IMR-90 (cell line): ENCODE data around the gene STEAP4. TPM values are rescaled to one million over a fixed set of nuclear protein-coding genes. Genes with fewer than 3 reads are reported as not detected.

ENCODE experiments used
- ATAC-seq: fragments of 200-7000 bp; cut with Tn5 transposase; 2 replicates; pipeline ENCODE4 v1.9.1; 2020; ENCODE audit warnings: low read depth, mild to moderate bottlenecking, moderate library complexity
- BruUV-seq: library from RNA; stranded (reverse); fragments of 400-500 nt; replicated peaks from 2 replicates; lab custom pipeline; 2021; lab: Mats Ljungman, UMichigan
- CTCF ChIA-PET: fragments of 300-600 bp; formaldehyde crosslinking; extraction: SDS; loops from one replicate; lab custom pipeline; 2021; ENCODE audit warnings: antibody characterized with exemption; lab: Yijun Ruan, JAX
- POLR2A ChIA-PET: fragments of 300-600 bp; sonication (Branson Sonifier 250); formaldehyde crosslinking; loops from one replicate; lab custom pipeline; 2022; ENCODE audit warnings: antibody characterized with exemption; ENCODE audit not compliant: unreplicated experiment; lab: Charles Lee
- DNase-seq: peaks from one replicate; pipeline ENCODE4 v3.0.0; 2013
- H2AFZ ChIP-seq: replicated peaks from 2 replicates; pipeline ENCODE3; 2013; ENCODE audit warnings: low read length, mild to moderate bottlenecking; ENCODE audit not compliant: poor library complexity
- H2AK5ac ChIP-seq: 2 replicates; pipeline ENCODE4 v1.6.1; 2013; ENCODE audit warnings: low read depth, low read length, inconsistent platforms
- H2AK9ac ChIP-seq: replicated peaks from 2 replicates; pipeline ENCODE3; 2013; ENCODE audit warnings: mild to moderate bottlenecking, low read depth, low read length, moderate library complexity; ENCODE audit not compliant: poor library complexity
- H2BK120ac ChIP-seq: 2 replicates; pipeline ENCODE4 v1.6.1; 2013; ENCODE audit warnings: low read depth, low read length, inconsistent platforms
- H2BK15ac ChIP-seq: 3 replicates; pipeline ENCODE4 v1.6.1; 2013; ENCODE audit warnings: low read depth, low read length, inconsistent platforms
- H2BK20ac ChIP-seq: 2 replicates; pipeline ENCODE4 v1.6.1; 2013; ENCODE audit warnings: low read depth, mild to moderate bottlenecking, inconsistent platforms, low read length, moderate library complexity
- H2BK5ac ChIP-seq: 2 replicates; pipeline ENCODE4 v1.6.1; 2013; ENCODE audit warnings: mild to moderate bottlenecking, low read depth, low read length, inconsistent platforms; ENCODE audit not compliant: poor library complexity, severe bottlenecking
- H3K14ac ChIP-seq: replicated peaks from 2 replicates; pipeline ENCODE4 v1.6.1; 2013; ENCODE audit warnings: low read depth, low read length, inconsistent platforms
- H3K18ac ChIP-seq: 2 replicates; pipeline ENCODE4 v1.6.1; 2013; ENCODE audit warnings: low read depth, low read length, control low read depth
- H3K23ac ChIP-seq: 2 replicates; pipeline ENCODE4 v1.6.1; 2013; ENCODE audit warnings: low read depth, low read length, inconsistent platforms
- H3K27ac ChIP-seq: 2 replicates; pipeline ENCODE4 v1.5.1; 2013; ENCODE audit warnings: mild to moderate bottlenecking, control low read depth, low read length; ENCODE audit not compliant: insufficient read depth
- H3K27me3 ChIP-seq: 2 replicates; pipeline ENCODE4 v1.6.1; 2013; ENCODE audit warnings: low read length; ENCODE audit not compliant: control insufficient read depth, insufficient read depth
- H3K36me3 ChIP-seq: 2 replicates; pipeline ENCODE4 v1.6.1; 2013; ENCODE audit warnings: low read length, mixed read lengths; ENCODE audit not compliant: control insufficient read depth, insufficient read depth
- H3K4ac ChIP-seq: 2 replicates; pipeline ENCODE4 v1.6.1; 2013; ENCODE audit warnings: low read depth, low read length, inconsistent platforms
- H3K4me1 ChIP-seq: 2 replicates; pipeline ENCODE4 v1.6.1; 2013; ENCODE audit warnings: low read length, mixed read lengths; ENCODE audit not compliant: control insufficient read depth, insufficient read depth
- H3K4me2 ChIP-seq: 2 replicates; pipeline ENCODE4 v1.6.1; 2013; ENCODE audit warnings: low read depth, mild to moderate bottlenecking, control low read depth, low read length, moderate library complexity
- H3K4me3 ChIP-seq: 2 replicates; pipeline ENCODE4 v1.5.1; 2013; ENCODE audit warnings: low read depth, mild to moderate bottlenecking, control low read depth, low read length, moderate library complexity; ENCODE audit not compliant: insufficient read depth
- H3K56ac ChIP-seq: 2 replicates; pipeline ENCODE4 v1.6.1; 2013; ENCODE audit warnings: low read length, inconsistent platforms; ENCODE audit not compliant: insufficient read depth; ENCODE audit errors: extremely low read depth
- H3K79me1 ChIP-seq, 2 experiments: 2 replicates each; pipeline ENCODE4 v1.6.1; 2013; ENCODE audit warnings: low read length in 2 of 2, inconsistent platforms in 1 of 2, low read depth in 1 of 2
- H3K9ac ChIP-seq: 2 replicates; pipeline ENCODE4 v1.6.1; 2013; ENCODE audit warnings: low read depth, low read length, control low read depth
- H3K9me1 ChIP-seq: 2 replicates; pipeline ENCODE4 v1.6.1; 2013; ENCODE audit warnings: low read length, inconsistent platforms; ENCODE audit not compliant: insufficient read depth
- H3K9me3 ChIP-seq: 2 replicates; pipeline ENCODE4 v1.6.1; 2013; ENCODE audit warnings: low read length; ENCODE audit not compliant: control insufficient read depth, insufficient read depth
- H4K20me1 ChIP-seq: 2 replicates; pipeline ENCODE4 v1.6.1; 2013; ENCODE audit warnings: low read length, inconsistent platforms; ENCODE audit not compliant: insufficient read depth
- H4K5ac ChIP-seq: 2 replicates; pipeline ENCODE4 v1.6.1; 2013; ENCODE audit warnings: mild to moderate bottlenecking, low read depth, low read length, control low read depth
- H4K8ac ChIP-seq, 2 experiments: 2 replicates each; pipeline ENCODE4 v1.6.1; 2013; ENCODE audit warnings: low read depth in 2 of 2, low read length in 2 of 2, control low read depth in 1 of 2, inconsistent platforms in 1 of 2
- H4K91ac ChIP-seq: 2 replicates; pipeline ENCODE4 v1.6.1; 2013; ENCODE audit warnings: low read depth, low read length, inconsistent platforms; ENCODE audit not compliant: insufficient read depth
- WGBS, 2 experiments: methylation state at CpG; one replicate each; pipeline versions ENCODE4 v1.1.5 to v1.1.7; 2013; ENCODE audit warnings: missing lambda C conversion rate in 2 of 2; ENCODE audit not compliant: insufficient read length in 1 of 2; ENCODE audit errors: extremely low coverage in 2 of 2; 5-methylcytosine and 5-hydroxymethylcytosine counted together
- dilution Hi-C: fragments of 300-500 bp; cut with HindIII; formaldehyde crosslinking; loops from one replicate; pipeline ENCODE4 v1.14.3; 2018; ENCODE audit warnings: low sequenced_read_pairs; ENCODE audit not compliant: unreplicated experiment
- in situ Hi-C: fragments of 300-500 bp; cut with MboI; formaldehyde crosslinking; loops from 3 replicates; pipeline ENCODE4 v1.14.3; 2019; ENCODE audit warnings: low sequenced_read_pairs, inconsistent platforms, mixed read lengths
- intact Hi-C: fragments of 100-400 bp; cut with micrococcal nuclease; formaldehyde crosslinking; loops from 2 replicates; pipeline ENCODE4 v1.10.0; 2022
- polyA plus RNA-seq, 3 experiments: library from polyadenylated mRNA; depleted of rRNA; stranded (reverse); fragments of >200 nt; gene quantifications; 2 replicates each; pipeline ENCODE4 v1.2.3, GENCODE V29; 2012; ENCODE audit warnings: low replicate concordance in 1 of 3
- total RNA-seq: library from RNA; depleted of rRNA; stranded (reverse); fragments of >200 nt; gene quantifications from 2 replicates; pipeline ENCODE4 v1.2.3, GENCODE V29; 2012
- TF ChIP-seq, protein P1 (sequence below): fragments of 150-350 bp; IDR thresholded peaks from 2 replicates; pipeline ENCODE4 v1.6.1; 2016; ENCODE audit warnings: low read depth, mild to moderate bottlenecking, low read length, moderate library complexity, borderline replicate concordance

STEAP4 gene
- total and polyA plus RNA-seq, 2 of the 4 experiments (the other 2 are of a cell fraction), result not detected

DNA sequence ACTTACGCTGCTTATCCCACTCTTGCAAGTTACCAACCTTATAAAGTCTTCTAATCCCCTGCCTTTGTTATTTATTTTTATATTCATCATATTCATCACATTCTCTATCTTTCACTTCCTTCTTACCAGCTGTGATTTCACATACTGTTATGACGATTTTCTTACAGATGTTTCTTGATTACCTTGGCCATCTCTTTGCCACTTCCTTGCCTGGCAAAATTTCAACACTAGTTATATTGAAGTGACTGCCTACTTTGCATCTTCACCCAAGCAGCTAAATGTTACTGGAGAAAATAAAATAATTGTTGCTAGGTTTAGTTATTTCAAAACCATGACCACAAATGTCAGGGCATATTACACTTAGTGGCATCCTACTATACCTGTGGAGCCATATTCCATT is 8.8 kb upstream of the STEAP4 start:
- DNase-seq, result no peak
- H2BK20ac ChIP-seq, result no peak overlapping the region
- no peak overlapping the region for H3K9ac ChIP-seq
- no peak overlapping the region for H2BK120ac ChIP-seq
- no peaks in the 10 kb centered on the region for H3K27me3 ChIP-seq
- no peak overlapping the region for H3K4ac ChIP-seq
- H3K14ac ChIP-seq, result no peak overlapping the region
- no peak overlapping the region for H3K18ac ChIP-seq
- in situ Hi-C loops, result no loop called here
- H2AFZ ChIP-seq, result no peak overlapping the region
- H4K91ac ChIP-seq, result no peak overlapping the region
- intact Hi-C loops, result no loop called here
- no peak overlapping the region for H4K5ac ChIP-seq
- WGBS, 2 experiments, result no CpG with 5 or more reads among the region's 2 CpGs
- TF ChIP-seq, protein P1, sequence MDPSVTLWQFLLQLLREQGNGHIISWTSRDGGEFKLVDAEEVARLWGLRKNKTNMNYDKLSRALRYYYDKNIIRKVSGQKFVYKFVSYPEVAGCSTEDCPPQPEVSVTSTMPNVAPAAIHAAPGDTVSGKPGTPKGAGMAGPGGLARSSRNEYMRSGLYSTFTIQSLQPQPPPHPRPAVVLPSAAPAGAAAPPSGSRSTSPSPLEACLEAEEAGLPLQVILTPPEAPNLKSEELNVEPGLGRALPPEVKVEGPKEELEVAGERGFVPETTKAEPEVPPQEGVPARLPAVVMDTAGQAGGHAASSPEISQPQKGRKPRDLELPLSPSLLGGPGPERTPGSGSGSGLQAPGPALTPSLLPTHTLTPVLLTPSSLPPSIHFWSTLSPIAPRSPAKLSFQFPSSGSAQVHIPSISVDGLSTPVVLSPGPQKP, result no peak
- H2AK9ac ChIP-seq, result no peak overlapping the region
- no peaks in the 10 kb centered on the region for H3K9me3 ChIP-seq
- H3K4me3 ChIP-seq, result no peak overlapping the region
- no peak overlapping the region for H3K4me2 ChIP-seq
- no peaks in the 10 kb centered on the region for H4K20me1 ChIP-seq
- ATAC-seq, result no peak
- dilution Hi-C loops, result no loop called here
- no peak overlapping the region for H2BK15ac ChIP-seq
- BruUV-seq, result no TSS peak
- H3K4me1 ChIP-seq, result no peaks in the 10 kb centered on the region
- H3K36me3 ChIP-seq, result no peaks in the 10 kb centered on the region
- no peaks in the 10 kb centered on the region for H3K79me1 ChIP-seq
- POLR2A ChIA-PET, result no interaction called here
- CTCF ChIA-PET, result no interaction called here
- H2BK5ac ChIP-seq, result no peak overlapping the region
- no peak overlapping the region for H3K23ac ChIP-seq
- no peak overlapping the region for H3K27ac ChIP-seq
- no peaks in the 10 kb centered on the region for H3K9me1 ChIP-seq
- no peak overlapping the region for H4K8ac ChIP-seq
- no peak overlapping the region for H2AK5ac ChIP-seq
- H3K56ac ChIP-seq, result no peak overlapping the region
